Hepatocyte (in vitro differentiated cells): ENCODE results near the gene LCAT. TPM values are rescaled to one million over a fixed set of nuclear protein-coding genes. Genes with fewer than 3 reads are reported as not detected.

Source experiments
- DNase-seq: peaks from one replicate; pipeline ENCODE4 v3.0.0-alpha.2; 2016; ENCODE audit warnings: low spot score
- H2AFZ ChIP-seq: fragments of 200-600 bp; sonication (generic); 2 replicates; pipeline ENCODE4 v1.6.0; 2016; ENCODE audit warnings: antibody characterized with exemption, mild to moderate bottlenecking
- H3K27ac ChIP-seq: fragments of 200-600 bp; sonication (generic); 2 replicates; pipeline ENCODE4 v1.5.1; 2016; ENCODE audit warnings: mild to moderate bottlenecking
- H3K27me3 ChIP-seq: fragments of 200-600 bp; sonication (generic); 2 replicates; pipeline ENCODE4 v1.6.1; 2016
- H3K36me3 ChIP-seq: fragments of 200-600 bp; sonication (generic); replicated peaks from 2 replicates; pipeline ENCODE4 v1.5.1; 2016; ENCODE audit warnings: low read depth; ENCODE audit not compliant: insufficient read depth
- H3K4me1 ChIP-seq: fragments of 200-600 bp; sonication (generic); 2 replicates; pipeline ENCODE4 v1.5.1; 2016; ENCODE audit warnings: mild to moderate bottlenecking, moderate library complexity; ENCODE audit not compliant: insufficient read depth
- H3K4me2 ChIP-seq: fragments of 200-600 bp; sonication (generic); 2 replicates; pipeline ENCODE4 v1.6.0; 2016
- H3K4me3 ChIP-seq: fragments of 200-600 bp; sonication (generic); 2 replicates; pipeline ENCODE4 v1.5.1; 2016; ENCODE audit warnings: mild to moderate bottlenecking
- H3K79me2 ChIP-seq: fragments of 200-600 bp; sonication (generic); 2 replicates; pipeline ENCODE4 v1.6.0; 2017; ENCODE audit warnings: mild to moderate bottlenecking
- H3K9me2 ChIP-seq: fragments of 200-600 bp; sonication (generic); replicated peaks from 2 replicates; pipeline ENCODE4 v1.6.0; 2017; ENCODE audit warnings: mild to moderate bottlenecking; ENCODE audit not compliant: insufficient read depth
- H3K9me3 ChIP-seq: fragments of 200-600 bp; sonication (generic); 2 replicates; pipeline ENCODE4 v1.5.1; 2016; ENCODE audit warnings: low read depth, mild to moderate bottlenecking
- H4K20me1 ChIP-seq: fragments of 200-600 bp; sonication (generic); 2 replicates; pipeline ENCODE4 v1.6.0; 2016; ENCODE audit warnings: mild to moderate bottlenecking; ENCODE audit not compliant: insufficient read depth, poor library complexity, severe bottlenecking
- CTCF ChIP-seq: fragments of 200-600 bp; sonication (generic); IDR thresholded peaks from 2 replicates; pipeline ENCODE4 v1.5.1; 2016; ENCODE audit warnings: antibody characterized with exemption, mild to moderate bottlenecking; ENCODE audit not compliant: poor library complexity
- EZH2 ChIP-seq: fragments of 200-600 bp; sonication (generic); IDR thresholded peaks from 2 replicates; pipeline ENCODE4 v1.6.1; 2016; ENCODE audit warnings: antibody characterized with exemption, mild to moderate bottlenecking, borderline replicate concordance
- EZH2phosphoT487 ChIP-seq: fragments of 200-600 bp; sonication (generic); IDR thresholded peaks from one replicate; pipeline ENCODE4 v1.6.1; 2018; ENCODE audit warnings: antibody characterized with exemption, mild to moderate bottlenecking, low read depth, moderate library complexity; ENCODE audit not compliant: unreplicated experiment, severe bottlenecking
- WGBS: methylation state at CpG from one replicate; pipeline ENCODE4 v1.1.6; 2016; ENCODE audit warnings: low lambda C conversion rate; ENCODE audit errors: missing lambda C conversion rate; 5-methylcytosine and 5-hydroxymethylcytosine counted together
- polyA plus RNA-seq: library from polyadenylated mRNA; unstranded; fragments of >200 nt; fragmentation: Nextera tagmentation; extraction: Ambion mirVana; gene quantifications from 2 replicates; pipeline ENCODE4 v1.2.1, GENCODE V29; 2016
- total RNA-seq: library from RNA; depleted of rRNA; stranded (reverse); fragments of >200 nt; gene quantifications from 2 replicates; pipeline ENCODE4 v1.2.3, GENCODE V29; 2014

Gene LCAT
- total and polyA plus RNA-seq, 2 experiments from 2014 or later: 15.6 to 44.6 TPM

- Histone ChIP-seq H3K4me2 (no peak overlapping the region), H3K9me3 (no peaks in the 10 kb centered on the region), H3K27me3 (no peaks in the 10 kb centered on the region), H4K20me1 (peaks cover 25% of the 10 kb centered on the region), H3K4me1 (no peaks in the 10 kb centered on the region), H2AFZ (no peak overlapping the region), H3K4me3 (no peak overlapping the region), H3K27ac (no peak overlapping the region), H3K36me3 (no peaks in the 10 kb centered on the region), H3K79me2 (peaks cover 21% of the 10 kb centered on the region), H3K9me2 (no peaks in the 10 kb centered on the region)
- DNase-seq: no peak
- TF ChIP-seq EZH2phosphoT487 (no peak), CTCF (no peak), EZH2 (no peak)
- 86% methylated on average over 10 of the region's 10 CpGs for WGBS
Observed at GRCh38 chr16:67924140-67924906, 19.6 kb downstream of the LCAT start.

- Histone ChIP-seq H3K79me2 (peaks cover 25% of the 10 kb centered on the region), H3K4me1 (no peaks in the 10 kb centered on the region), H3K27me3 (no peaks in the 10 kb centered on the region), H3K4me3 (no peak overlapping the region), H4K20me1 (peaks cover 30% of the 10 kb centered on the region), H3K27ac (no peak overlapping the region), H2AFZ (no peak overlapping the region), H3K9me2 (no peaks in the 10 kb centered on the region), H3K36me3 (no peaks in the 10 kb centered on the region), H3K4me2 (no peak overlapping the region), H3K9me3 (no peaks in the 10 kb centered on the region)
- TF ChIP-seq EZH2phosphoT487: no peak
- TF ChIP-seq EZH2: no peak
- no peak for TF ChIP-seq CTCF
- 93% methylated on average over 10 of the region's 10 CpGs for WGBS
- DNase-seq: no peak
Observed at GRCh38 chr16:67923414-67924116, 20.4 kb downstream of the LCAT start.

- Histone ChIP-seq H3K36me3 (no peaks in the 10 kb centered on the region), H3K4me2 (no peak overlapping the region), H3K27ac (no peak overlapping the region), H3K9me3 (no peaks in the 10 kb centered on the region), H4K20me1 (peaks cover 36% of the 10 kb centered on the region), H3K9me2 (no peaks in the 10 kb centered on the region), H2AFZ (no peak overlapping the region), H3K4me3 (no peak overlapping the region), H3K4me1 (peaks cover under 1% of the 10 kb centered on the region), H3K27me3 (no peaks in the 10 kb centered on the region), H3K79me2 (peaks cover 31% of the 10 kb centered on the region)
- DNase-seq: no peak
- no peak for TF ChIP-seq EZH2
- TF ChIP-seq EZH2phosphoT487: no peak
- no peak for TF ChIP-seq CTCF
- WGBS: 85% methylated on average over 8 of the region's 8 CpGs
Observed at GRCh38 chr16:67922740-67923139, 21.2 kb downstream of the LCAT start.
